ENCODE results near the gene HDAC4. TPM values are rescaled to one million over a fixed set of nuclear protein-coding genes. Genes with fewer than 3 reads are reported as not detected.

The HDAC4 gene
- total RNA-seq, 1 experiment from 2014 or later: 32.0 TPM

- Histone ChIP-seq H4K20me1 (ENCODE audit: control insufficient read depth, insufficient read depth, insufficient read length) (no peaks in the 10 kb centered on the region), H3K4me2 (ENCODE audit: insufficient read depth, insufficient read length, low read length) (no peak overlapping the region), H3K18ac (ENCODE audit: insufficient read length, low read depth, low read length) (no peak overlapping the region), H3K9ac (ENCODE audit: extremely low read depth, insufficient read length, low read length) (no peak overlapping the region), H3K14ac (ENCODE audit: insufficient read depth, low read length) (no peak overlapping the region), H2BK5ac (ENCODE audit: insufficient read length, low read length) (no peak overlapping the region), H3K79me2 (ENCODE audit: insufficient read depth, low read length) (no peaks in the 10 kb centered on the region), H2AFZ (ENCODE audit: low read length) (no peak overlapping the region), H2BK12ac (ENCODE audit: insufficient read length, low read depth, low read length) (no peak overlapping the region), H2BK20ac (ENCODE audit: low read depth, low read length, poor library complexity, severe bottlenecking) (no peak overlapping the region), H3K4me1 (ENCODE audit: insufficient read depth, low read length) (no peaks in the 10 kb centered on the region), H3K23me2 (ENCODE audit: insufficient read length, low read depth, low read length, poor library complexity, severe bottlenecking) (no peaks in the 10 kb centered on the region), H3K4ac (ENCODE audit: low read depth, low read length) (no peak overlapping the region), H3K56ac (ENCODE audit: insufficient read length, low read depth, low read length) (no peak overlapping the region), H3K27ac (ENCODE audit: insufficient read length, low read depth, low read length) (no peak overlapping the region), H4K5ac (ENCODE audit: insufficient read length, low read depth, low read length) (no peak overlapping the region), H3T11ph (ENCODE audit: low read length) (no peak overlapping the region), H4K91ac (ENCODE audit: insufficient read length, low read depth, low read length) (no peak overlapping the region), H4K8ac (replicated peaks; ENCODE audit: insufficient read length, low read depth, low read length) (no peak overlapping the region), H3K9me3 (ENCODE audit: control insufficient read depth, low read depth, low read length) (no peaks in the 10 kb centered on the region), H3K27me3 (ENCODE audit: insufficient read depth, low read length) (no peaks in the 10 kb centered on the region), H3K79me1 (ENCODE audit: insufficient read depth, low read depth, low read length, poor library complexity, severe bottlenecking) (no peaks in the 10 kb centered on the region), H2BK120ac (ENCODE audit: low read depth, low read length, poor library complexity, severe bottlenecking) (no peak overlapping the region), H2BK15ac (ENCODE audit: low read depth, low read length) (no peak overlapping the region), H3K23ac (ENCODE audit: insufficient read length, low read depth, low read length) (no peak overlapping the region), H2AK5ac (ENCODE audit: insufficient read length, low read length) (no peak overlapping the region)
- DNase-seq: no peak
- H3K36me3 Mint-ChIP-seq (ENCODE audit: insufficient read depth in 1 of 3, low read depth in 3 of 3): peaks cover 24 to 49% (median 39%) of the 10 kb centered on the region in 3 experiments; a peak in 6 of 7 replicates
- 0 out of 7 replicates have a peak overlapping the region, but pooled peaks of 1 of the 3 experiments have one; percentile 44 for H3K27ac Mint-ChIP-seq
- H3K9me3 Mint-ChIP-seq: no peaks in the 10 kb centered on the region
- H3K4me1 Mint-ChIP-seq: no peaks in the 10 kb centered on the region
- H3K4me3 Mint-ChIP-seq: no peak overlapping the region
- H3K27me3 Mint-ChIP-seq (ENCODE audit: low read depth): no peaks in the 10 kb centered on the region
- WGBS (ENCODE audit: extremely low coverage, insufficient read length, low lambda C conversion rate): no CpG with 5 or more reads among the region's 10 CpGs
- TF ChIP-seq CTCF (conservative IDR thresholded peaks at IDR 0.05): no peak
These were observed 265.3 kb downstream of the HDAC4 start for GRCh38 chr2:239135531-239135930.
